H1 (cell line): ENCODE results near the gene ENPP3. TPM values are rescaled to one million over a fixed set of nuclear protein-coding genes. Genes with fewer than 3 reads are reported as not detected.

Experiments used
- CTCF ChIA-PET: fragments of 300-600 bp; sonication (Branson Sonifier 250); formaldehyde crosslinking; loops from one replicate; lab custom pipeline; 2021; ENCODE audit not compliant: partially characterized antibody; lab: Charles Lee
- POLR2A ChIA-PET: fragments of 300-600 bp; sonication (Branson Sonifier 250); formaldehyde crosslinking; loops from one replicate; lab custom pipeline; 2021; ENCODE audit warnings: inconsistent platforms; ENCODE audit not compliant: partially characterized antibody; lab: Charles Lee
- DNase-seq, 2 experiments: peaks; one replicate each; pipeline versions ENCODE4 v3.0.0 to v3.0.0-alpha.2; 2010 to 2022; ENCODE audit warnings: low spot score in 2 of 2, low read depth in 1 of 2, mixed read lengths in 1 of 2
- FAIRE-seq: peaks from 2 replicates; lab custom pipeline; 2011; peaks lifted over from hg19 to GRCh38; lab: Jason Lieb, UNC
- H2AFZ ChIP-seq: 2 replicates; pipeline ENCODE4 v1.8.1; 2012; ENCODE audit warnings: low read length, inconsistent platforms
- H2AK5ac ChIP-seq: 2 replicates; pipeline ENCODE4 v1.6.1; 2013; ENCODE audit warnings: low read depth, low read length
- H2BK120ac ChIP-seq: replicated peaks from 2 replicates; pipeline ENCODE3; 2013; ENCODE audit warnings: low read depth, low read length, inconsistent platforms
- H2BK12ac ChIP-seq: 2 replicates; pipeline ENCODE4 v1.6.1; 2013; ENCODE audit warnings: low read depth, low read length
- H2BK15ac ChIP-seq: 2 replicates; pipeline ENCODE4 v1.6.1; 2013; ENCODE audit warnings: low read length
- H2BK20ac ChIP-seq: 2 replicates; pipeline ENCODE4 v1.6.1; 2013; ENCODE audit warnings: low read length
- H2BK5ac ChIP-seq: 2 replicates; pipeline ENCODE4 v1.6.1; 2013; ENCODE audit warnings: low read depth, low read length
- H3K14ac ChIP-seq: 2 replicates; pipeline ENCODE4 v1.6.1; 2013; ENCODE audit warnings: inconsistent platforms; ENCODE audit not compliant: insufficient read length
- H3K18ac ChIP-seq: 2 replicates; pipeline ENCODE4 v1.6.1; 2013; ENCODE audit warnings: low read length; ENCODE audit errors: extremely low read depth
- H3K23ac ChIP-seq: 2 replicates; pipeline ENCODE4 v1.6.1; 2013; ENCODE audit warnings: inconsistent platforms; ENCODE audit not compliant: insufficient read length
- H3K23me2 ChIP-seq: 2 replicates; pipeline ENCODE4 v1.6.1; 2013; ENCODE audit warnings: low read depth, low read length
- H3K27ac ChIP-seq: 2 replicates; pipeline ENCODE4 v1.6.1; 2011; ENCODE audit warnings: low read depth, low read length, inconsistent platforms
- H3K27me3 ChIP-seq, 4 experiments: replicated peaks in 1 of 4; 1 replicate in 1 of 4; 2 replicates in 3 of 4; pipeline versions ENCODE4 v1.6.1 to v1.8.1; 2011 to 2013; ENCODE audit warnings: low read length in 3 of 4, mild to moderate bottlenecking in 3 of 4, inconsistent platforms in 2 of 4, mixed read lengths in 2 of 4, moderate library complexity in 1 of 4; ENCODE audit not compliant: control insufficient read depth in 3 of 4, insufficient read depth in 3 of 4; ENCODE audit errors: extremely low read depth in 1 of 4
- H3K36me3 ChIP-seq, 4 experiments: 2 replicates each; pipeline versions ENCODE4 v1.6.1 to v1.8.1; 2011 to 2013; ENCODE audit warnings: mild to moderate bottlenecking in 4 of 4, low read length in 3 of 4, moderate library complexity in 2 of 4, control low read depth in 1 of 4, inconsistent platforms in 1 of 4; ENCODE audit not compliant: insufficient read depth in 4 of 4, control insufficient read depth in 2 of 4
- H3K4ac ChIP-seq: replicated peaks from 2 replicates; pipeline ENCODE3; 2013; ENCODE audit warnings: low read length, low read depth, mixed read lengths, inconsistent platforms; ENCODE audit not compliant: insufficient read length
- H3K4me1 ChIP-seq, 4 experiments: replicated peaks in 1 of 4; 1 replicate in 1 of 4; 2 replicates in 3 of 4; pipeline versions ENCODE4 v1.6.1 to v1.8.1; 2011 to 2013; ENCODE audit warnings: low read length in 3 of 4, inconsistent platforms in 2 of 4, mixed read lengths in 1 of 4; ENCODE audit not compliant: insufficient read depth in 4 of 4, control insufficient read depth in 3 of 4
- H3K4me2 ChIP-seq, 2 experiments: 2 replicates each; pipeline versions ENCODE4 v1.6.1 to v1.8.1; 2011 to 2013; ENCODE audit warnings: low read depth in 2 of 2, low read length in 2 of 2, control low read depth in 1 of 2, inconsistent platforms in 1 of 2, mild to moderate bottlenecking in 1 of 2; ENCODE audit not compliant: insufficient read depth in 1 of 2
- H3K4me3 ChIP-seq, 4 experiments: fragments of 200-600, 300-600 bp in 1 of 4; sonication (generic), shearing (Covaris generic), sonication (Bioruptor Twin) in 1 of 4; 2 replicates each; pipeline versions ENCODE4 v1.5.1 to v1.8.1; 2011 to 2016; ENCODE audit warnings: low read length in 4 of 4, low read depth in 3 of 4, control low read depth in 2 of 4, inconsistent platforms in 2 of 4, mild to moderate bottlenecking in 2 of 4, mixed read lengths in 1 of 4, moderate library complexity in 1 of 4; ENCODE audit not compliant: insufficient read depth in 2 of 4; ENCODE audit errors: extremely low read depth in 1 of 4
- H3K56ac ChIP-seq: replicated peaks from 2 replicates; pipeline ENCODE3; 2013; ENCODE audit warnings: low read depth, mild to moderate bottlenecking, mixed read lengths, low read length, inconsistent platforms; ENCODE audit not compliant: insufficient read length
- H3K79me1 ChIP-seq: 2 replicates; pipeline ENCODE4 v1.6.1; 2013; ENCODE audit warnings: low read depth, low read length, control low read depth
- H3K79me2 ChIP-seq, 2 experiments: 2 replicates each; pipeline versions ENCODE4 v1.6.1 to v1.8.1; 2012 to 2013; ENCODE audit warnings: low read length in 2 of 2, mild to moderate bottlenecking in 2 of 2, inconsistent platforms in 1 of 2; ENCODE audit not compliant: insufficient read depth in 2 of 2, control insufficient read depth in 1 of 2
- H3K9ac ChIP-seq, 4 experiments: replicated peaks in 1 of 4; 1 replicate in 1 of 4; 2 replicates in 3 of 4; pipeline versions ENCODE4 v1.6.1 to v1.8.1; 2011 to 2013; ENCODE audit warnings: low read depth in 3 of 4, low read length in 3 of 4, control low read depth in 2 of 4, mild to moderate bottlenecking in 2 of 4, moderate library complexity in 2 of 4, inconsistent platforms in 1 of 4; ENCODE audit errors: extremely low read depth in 1 of 4
- H3K9me3 ChIP-seq, 2 experiments: 2 replicates each; pipeline versions ENCODE4 v1.6.1 to v1.8.1; 2012 to 2013; ENCODE audit warnings: mild to moderate bottlenecking in 2 of 2, moderate library complexity in 2 of 2, control low read depth in 1 of 2, inconsistent platforms in 1 of 2, low read depth in 1 of 2, low read length in 1 of 2, mixed read lengths in 1 of 2; ENCODE audit not compliant: insufficient read depth in 2 of 2
- H4K20me1 ChIP-seq, 2 experiments: replicated peaks in 1 of 2; 2 replicates each; pipeline versions ENCODE3 to v1.8.1; 2011 to 2013; ENCODE audit warnings: inconsistent platforms in 2 of 2, low read length in 2 of 2, mild to moderate bottlenecking in 1 of 2; ENCODE audit not compliant: insufficient read depth in 2 of 2, control insufficient read depth in 1 of 2
- H4K5ac ChIP-seq: 2 replicates; pipeline ENCODE4 v1.6.1; 2013; ENCODE audit warnings: low read length, low read depth, mixed read lengths, inconsistent platforms; ENCODE audit not compliant: insufficient read length
- H4K8ac ChIP-seq: 2 replicates; pipeline ENCODE4 v1.8.0; 2013; ENCODE audit warnings: mild to moderate bottlenecking, moderate library complexity, low read length, inconsistent platforms; ENCODE audit not compliant: insufficient read depth; ENCODE audit errors: extremely low read depth
- H4K91ac ChIP-seq: replicated peaks from 2 replicates; pipeline ENCODE3; 2013; ENCODE audit warnings: low read length, mixed read lengths, inconsistent platforms; ENCODE audit not compliant: insufficient read length
- CBX8 ChIP-seq: fragments of 300-800, 300-1000 bp; sonication (generic); IDR thresholded peaks from 2 replicates; pipeline ENCODE4 v1.7.1; 2016; ENCODE audit warnings: low read depth, low read length, borderline replicate concordance
- CHD2 ChIP-seq: IDR thresholded peaks from 2 replicates; pipeline ENCODE4 v1.6.1; 2012; ENCODE audit warnings: low read length, improper control_type of control experiment
- CTBP2 ChIP-seq: IDR thresholded peaks from 2 replicates; pipeline ENCODE4 v1.7.0; 2011; ENCODE audit warnings: borderline replicate concordance, mild to moderate bottlenecking, moderate library complexity, mixed read lengths, low read length; ENCODE audit not compliant: insufficient read depth, insufficient read length
- EP300 ChIP-seq, 2 experiments: IDR thresholded peaks; 1 replicate in 1 of 2; 2 replicates in 1 of 2; pipeline ENCODE4 v1.6.1; 2011 to 2012; ENCODE audit warnings: low read depth in 2 of 2, low read length in 2 of 2, mild to moderate bottlenecking in 2 of 2, borderline replicate concordance in 1 of 2, inconsistent platforms in 1 of 2, moderate library complexity in 1 of 2
- KDM5A ChIP-seq: fragments of 200-600 bp; IDR thresholded peaks from 2 replicates; pipeline ENCODE4 v1.7.1; 2012; ENCODE audit warnings: mild to moderate bottlenecking, low read length, inconsistent platforms, mixed read lengths
- NRF1 ChIP-seq: IDR thresholded peaks from 2 replicates; pipeline ENCODE4 v1.6.1; 2011; ENCODE audit warnings: mild to moderate bottlenecking, low read depth, low read length, improper control_type of control experiment
- POLR2A ChIP-seq, 2 experiments: IDR thresholded peaks; 1 replicate in 1 of 2; 2 replicates in 1 of 2; pipeline ENCODE4 v1.6.1; 2011; ENCODE audit warnings: low read depth in 2 of 2, low read length in 2 of 2, mild to moderate bottlenecking in 2 of 2; ENCODE audit errors: control extremely low read depth in 1 of 2
- RAD21 ChIP-seq, 2 experiments: IDR thresholded peaks in 1 of 2; conservative IDR thresholded peaks in 1 of 2; 2 replicates each; pipeline ENCODE4 v1.6.1; 2011; ENCODE audit warnings: low read depth in 2 of 2, low read length in 2 of 2, improper control_type of control experiment in 1 of 2, inconsistent platforms in 1 of 2, mild to moderate bottlenecking in 1 of 2, moderate library complexity in 1 of 2
- RBBP5 ChIP-seq: IDR thresholded peaks from 2 replicates; pipeline ENCODE4 v1.7.1; 2012; ENCODE audit warnings: low read depth, mild to moderate bottlenecking, inconsistent platforms, low read length, moderate library complexity, borderline replicate concordance
- RXRA ChIP-seq: IDR thresholded peaks from 2 replicates; pipeline ENCODE4 v1.6.1; 2011; ENCODE audit warnings: low read depth, mild to moderate bottlenecking, low read length, moderate library complexity; ENCODE audit not compliant: insufficient read depth
- SP2 ChIP-seq: IDR thresholded peaks from 2 replicates; pipeline ENCODE4 v1.6.1; 2012; ENCODE audit warnings: mild to moderate bottlenecking, low read length, inconsistent platforms
- SP4 ChIP-seq: IDR thresholded peaks from 2 replicates; pipeline ENCODE4 v1.6.1; 2012; ENCODE audit warnings: low read length, inconsistent platforms
- TBP ChIP-seq: IDR thresholded peaks from 2 replicates; pipeline ENCODE4 v1.6.1; 2011; ENCODE audit warnings: low read depth, low read length, improper control_type of control experiment
- WGBS, 2 experiments: shearing (Covaris generic) in 1 of 2; methylation state at CpG; one replicate each; pipeline versions ENCODE4 v1.1.6 to v1.1.7; 2013 to 2015; ENCODE audit warnings: low lambda C conversion rate in 2 of 2, mixed read lengths in 2 of 2, inconsistent platforms in 1 of 2, low coverage in 1 of 2, missing lambda C conversion rate in 1 of 2; ENCODE audit not compliant: insufficient replicate concordance in 2 of 2, insufficient coverage in 1 of 2, insufficient read length in 1 of 2; ENCODE audit errors: extremely low coverage in 1 of 2, missing lambda C conversion rate in 1 of 2; 5-methylcytosine and 5-hydroxymethylcytosine counted together
- polyA plus RNA-seq, 7 experiments: library from polyadenylated mRNA; depleted of rRNA in 3 of 7; stranded (reverse) in 5 of 7; unstranded in 2 of 7; fragments of >200 nt in 5 of 7; fragments of 200-250 nt in 2 of 7; gene quantifications; 1 replicate in 5 of 7; 2 replicates in 1 of 7; 4 replicates in 1 of 7; pipeline versions ENCODE4 v1.2.1 to v1.2.3, GENCODE V29; 2011 to 2013; ENCODE audit warnings: missing spikeins in 2 of 7, mixed read lengths in 2 of 7
- total RNA-seq: library from RNA; stranded (reverse); fragmentation: NEBNext Ultra II Directional; extraction: Animal tissue kit (Norgen Biotek cat#: 25700); gene quantifications from 2 replicates; pipeline ENCODE4 v1.2.1, GENCODE V29; 2021
- TF ChIP-seq, protein P1 (sequence below): IDR thresholded peaks from 2 replicates; pipeline ENCODE4 v1.6.1; 2011; ENCODE audit warnings: low read length, improper control_type of control experiment

ENPP3 gene
- total and polyA plus RNA-seq, 2 of the 8 experiments (the other 6 are each of a cell fraction or from before 2014, with no cell fraction given), result 0.11 TPM; not detected in 1

DNA sequence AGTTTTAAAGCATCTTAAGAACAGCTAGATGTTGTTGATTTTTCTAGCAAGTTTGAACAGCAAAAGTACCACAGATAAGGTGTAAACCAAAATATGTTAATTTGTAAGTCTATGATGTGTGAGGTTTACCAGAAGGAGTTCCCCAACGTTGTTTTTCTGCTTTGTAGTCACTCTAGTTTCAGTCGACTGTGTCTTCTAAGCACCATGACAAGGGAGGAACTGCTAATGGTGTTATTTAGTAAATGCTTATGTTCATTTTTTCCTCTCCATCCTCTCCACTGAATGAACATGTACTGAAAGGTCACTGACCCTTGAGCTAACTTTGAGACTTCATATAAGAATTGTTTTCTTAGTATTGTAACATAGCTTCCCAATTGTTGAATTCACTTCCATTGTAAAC, 3.0 kb downstream of the ENPP3 start:
- H2AK5ac ChIP-seq, result no peak overlapping the region
- DNase-seq (no peak), FAIRE-seq (no peak)
- H3K4me2 ChIP-seq, result no peak overlapping the region
- peaks cover 2% of the 10 kb centered on the region; the same call in 1 of the 2 replicates for H3K23me2 ChIP-seq
- no peak overlapping the region for H3K23ac ChIP-seq
- no peak overlapping the region for H2AFZ ChIP-seq
- no peak overlapping the region for H2BK15ac ChIP-seq
- no peak overlapping the region for H3K18ac ChIP-seq
- H3K14ac ChIP-seq, result no peak overlapping the region
- no peak overlapping the region for H2BK12ac ChIP-seq
- no peak overlapping the region for H2BK5ac ChIP-seq
- no peak overlapping the region for H3K27ac ChIP-seq
- H2BK120ac ChIP-seq, result no peak overlapping the region
- H3K4ac ChIP-seq, result no peak overlapping the region
- H4K8ac ChIP-seq, result no peak overlapping the region
- POLR2A ChIA-PET, result no interaction called here
- no peak overlapping the region for H3K56ac ChIP-seq
- H3K36me3 ChIP-seq, result no peaks in the 10 kb centered on the region
- no peaks in the 10 kb centered on the region for H3K27me3 ChIP-seq
- no peak overlapping the region for H3K4me3 ChIP-seq
- H4K5ac ChIP-seq, result no peak overlapping the region
- WGBS, 2 experiments, result 86% methylated on average over 2 of the region's 2 CpGs; no CpG with 5 or more reads in 1 of the 2 experiments
- H3K4me1 ChIP-seq, result no peaks in the 10 kb centered on the region
- no peaks in the 10 kb centered on the region for H3K79me2 ChIP-seq
- no peak overlapping the region for H4K91ac ChIP-seq
- no peak overlapping the region for H3K9ac ChIP-seq
- H2BK20ac ChIP-seq, result no peak overlapping the region
- no peaks in the 10 kb centered on the region for H3K79me1 ChIP-seq
- CTCF ChIA-PET, result interaction anchor here (1.1 to 5.4 kb wide), 2 partner anchors 9 to 12 kb away, joined by 3 to 41 read pairs; partner anchors contain the start of gene MED23
- H4K20me1 ChIP-seq, result no peaks in the 10 kb centered on the region
- no peaks in the 10 kb centered on the region for H3K9me3 ChIP-seq
- TF ChIP-seq RAD21 (IDR thresholded peaks at IDR 0.05 in 1 of 2, conservative IDR thresholded peaks at IDR 0.05 in 1 of 2; ENCODE audit: low read depth in 2 of 2, low read length in 2 of 2) (no peak), RXRA (no peak), NRF1 (no peak), CBX8 (no peak), KDM5A (no peak), EP300 (IDR thresholded peaks at IDR 0.05; ENCODE audit: borderline replicate concordance in 1 of 2, low read depth in 2 of 2, low read length in 2 of 2) (no peak), SP2 (no peak), RBBP5 (no peak), SP4 (no peak), POLR2A (IDR thresholded peaks at IDR 0.05; ENCODE audit: control extremely low read depth in 1 of 2, low read depth in 2 of 2, low read length in 2 of 2) (no peak), CHD2 (no peak), TBP (no peak), CTBP2 (no peak)
- TF ChIP-seq, protein P1, sequence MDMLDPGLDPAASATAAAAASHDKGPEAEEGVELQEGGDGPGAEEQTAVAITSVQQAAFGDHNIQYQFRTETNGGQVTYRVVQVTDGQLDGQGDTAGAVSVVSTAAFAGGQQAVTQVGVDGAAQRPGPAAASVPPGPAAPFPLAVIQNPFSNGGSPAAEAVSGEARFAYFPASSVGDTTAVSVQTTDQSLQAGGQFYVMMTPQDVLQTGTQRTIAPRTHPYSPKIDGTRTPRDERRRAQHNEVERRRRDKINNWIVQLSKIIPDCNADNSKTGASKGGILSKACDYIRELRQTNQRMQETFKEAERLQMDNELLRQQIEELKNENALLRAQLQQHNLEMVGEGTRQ, result no peak
